Measurements from ENCODE around the gene COL4A2. TPM values are rescaled to one million over a fixed set of nuclear protein-coding genes. Genes with fewer than 3 reads are reported as not detected.
"Not testable (repeated sequence)": the region's sequence is repeated elsewhere in the genome, so short reads cannot be mapped to it uniquely, and the experiment has no call there.

Gene COL4A2
- total RNA-seq, 1 experiment from 2014 or later: 6.1 TPM

DNA sequence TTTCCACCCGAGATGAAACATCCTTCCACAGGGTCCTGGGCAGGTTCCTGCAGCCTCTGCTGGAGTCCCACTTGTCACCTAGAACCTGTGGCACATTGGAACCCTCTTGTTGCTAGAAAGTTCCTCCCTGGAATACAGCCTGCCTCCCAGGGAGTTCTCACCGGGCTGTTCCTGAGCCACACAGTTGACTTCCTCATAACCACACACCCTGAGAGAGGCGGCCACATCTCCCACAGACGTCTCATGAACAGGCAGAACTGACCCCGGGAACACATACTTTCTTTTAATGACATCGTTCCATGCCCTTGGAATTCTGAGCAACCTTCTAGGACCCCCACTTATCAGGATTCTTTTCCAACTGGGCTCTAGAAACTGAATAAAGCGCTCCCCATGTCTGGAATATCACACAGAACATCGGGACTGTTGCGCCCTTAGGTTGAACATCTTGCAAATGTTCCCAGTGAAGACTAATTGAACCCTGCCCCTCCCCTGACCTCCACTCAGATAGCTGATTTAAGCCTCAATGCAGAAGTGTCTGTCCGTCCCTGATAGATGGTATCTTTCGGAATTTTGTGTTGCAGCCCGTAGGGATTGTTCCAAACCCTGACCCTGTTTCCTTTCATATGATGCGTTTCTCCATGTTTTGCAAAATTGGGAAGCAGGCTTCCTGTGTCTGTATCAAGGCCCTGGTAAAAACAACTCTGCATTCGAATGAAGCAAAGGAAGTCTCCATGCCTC is 163.4 kb downstream of the COL4A2 start:
- no peak for DNase-seq (ENCODE audit: low spot score)
- in situ Hi-C loops (cut with HindIII; ENCODE audit: low sequenced_read_pairs): no loop called here

DNA sequence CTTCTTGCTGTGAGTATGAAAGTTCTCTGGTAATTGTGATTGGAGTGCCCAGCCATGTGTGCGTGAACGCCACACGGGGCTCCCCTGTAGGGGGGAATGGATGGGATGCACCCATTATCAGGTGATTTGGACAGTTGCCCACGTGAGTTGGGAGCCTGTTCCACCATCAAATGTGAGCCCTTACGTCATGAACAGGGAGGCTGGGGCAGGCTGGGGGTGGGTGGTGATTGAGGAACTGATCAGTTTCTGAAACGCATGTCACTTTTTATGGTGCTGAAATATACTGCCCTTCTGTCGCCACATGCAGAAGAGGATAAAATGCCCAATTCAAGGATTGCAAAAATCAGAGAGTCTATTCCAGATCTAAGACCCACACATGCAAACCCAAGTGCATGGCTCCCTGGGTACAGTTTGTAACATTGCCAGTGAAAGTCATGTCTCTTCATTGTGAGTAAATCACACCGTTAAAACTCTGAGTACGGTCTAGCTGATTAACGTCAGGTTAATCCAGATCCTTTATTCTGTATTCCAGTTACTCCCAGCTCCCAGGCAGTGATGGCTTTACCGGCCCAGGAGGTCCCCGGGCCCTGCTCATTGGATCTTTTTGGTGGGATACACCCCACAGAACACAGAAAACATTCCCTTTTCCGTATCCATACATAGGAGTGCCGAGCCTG is 164.2 kb downstream of the COL4A2 start:
- DNase-seq (ENCODE audit: low spot score): no peak
- in situ Hi-C loops (cut with HindIII; ENCODE audit: low sequenced_read_pairs): no loop called here

DNA sequence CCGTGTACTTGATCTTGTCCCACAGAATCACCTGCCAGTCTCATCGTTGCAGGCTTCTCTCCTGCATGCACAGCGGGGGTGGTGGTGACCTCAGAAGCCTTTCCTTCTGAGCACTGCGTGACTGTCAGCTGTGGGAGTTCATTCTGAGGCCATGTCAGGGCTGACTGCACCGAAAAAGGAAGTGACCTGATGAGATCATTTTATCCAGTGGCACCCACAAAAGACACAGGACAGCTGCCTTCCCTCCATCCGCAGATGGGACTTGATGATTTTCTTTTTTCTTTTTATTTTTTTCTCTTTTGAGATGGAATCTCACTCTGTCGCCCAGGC is 164.7 kb downstream of the COL4A2 start:
- DNase-seq (ENCODE audit: low spot score): no peak

DNA sequence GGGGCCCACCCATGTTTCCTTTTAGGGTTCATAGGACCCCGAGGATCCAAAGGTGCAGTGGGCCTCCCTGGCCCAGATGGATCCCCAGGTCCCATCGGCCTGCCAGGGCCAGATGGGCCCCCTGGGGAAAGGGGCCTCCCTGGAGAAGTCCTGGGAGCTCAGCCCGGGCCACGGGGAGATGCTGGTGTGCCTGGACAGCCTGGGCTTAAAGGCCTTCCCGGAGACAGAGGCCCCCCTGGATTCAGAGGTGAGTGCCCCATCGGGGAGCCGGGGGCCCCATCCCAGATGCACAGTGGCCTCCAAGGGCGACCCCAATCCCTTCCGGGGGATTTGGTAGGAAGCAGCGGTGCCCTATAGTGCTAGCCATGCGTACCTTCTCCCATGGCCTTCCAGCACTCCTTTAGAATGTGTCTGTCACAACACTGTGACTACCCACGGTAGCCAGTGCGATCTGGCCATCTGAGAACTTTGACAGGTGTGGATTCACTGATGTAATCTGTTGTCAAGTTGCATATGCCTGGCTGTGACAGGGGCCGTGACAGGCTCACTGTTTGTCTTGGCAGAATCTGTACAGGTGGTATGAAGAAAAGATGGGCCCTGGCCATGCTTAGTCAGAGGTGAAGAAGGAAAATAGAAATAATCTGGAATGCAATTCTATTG is 165.9 kb downstream of the COL4A2 start:
- in situ Hi-C loops (cut with HindIII; ENCODE audit: low sequenced_read_pairs): no loop called here
- DNase-seq (ENCODE audit: low spot score): no peak

More for the DNA sequence above, 164.7 kb downstream of the COL4A2 start:
- in situ Hi-C loops (cut with HindIII; ENCODE audit: low sequenced_read_pairs): no loop called here

DNA sequence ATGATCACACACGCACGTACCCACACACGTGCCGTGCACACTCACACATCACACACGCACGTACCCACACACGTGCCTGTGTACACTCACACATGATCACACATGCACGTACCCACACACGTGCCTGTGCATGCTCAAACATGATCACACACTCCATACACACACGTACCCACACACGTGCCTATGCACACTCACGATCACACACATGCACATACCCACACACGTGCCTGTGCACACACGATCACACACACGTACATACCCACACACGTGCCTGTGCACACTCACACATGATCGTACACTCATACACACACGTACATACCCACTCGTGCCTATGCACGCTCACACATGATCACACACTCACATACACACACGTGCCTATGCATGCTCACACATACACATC is 167.6 kb downstream of the COL4A2 start:
- no peak for DNase-seq (ENCODE audit: low spot score)
- in situ Hi-C loops (cut with HindIII; ENCODE audit: low sequenced_read_pairs): no loop called here

DNA sequence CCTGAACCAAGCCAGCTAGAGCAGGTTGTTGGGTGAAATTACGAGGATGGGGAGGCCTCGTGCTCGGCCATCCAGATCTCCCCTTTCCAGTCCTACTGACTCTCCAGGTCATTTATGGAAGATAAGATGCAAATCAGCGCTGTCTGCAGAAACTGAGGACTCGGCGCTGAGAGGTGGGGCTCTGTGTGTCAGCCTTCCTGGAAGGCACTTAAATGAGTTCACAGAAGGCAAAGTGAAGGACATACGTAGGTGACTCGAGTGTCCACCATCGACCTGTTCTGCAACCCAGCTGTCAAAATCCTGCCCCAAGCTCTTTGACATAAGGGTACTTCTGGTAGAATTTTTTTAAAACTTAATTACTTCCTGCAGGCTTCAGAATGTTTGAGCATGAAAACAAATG is 168.0 kb downstream of the COL4A2 start:
- no peak for DNase-seq (ENCODE audit: low spot score)
- in situ Hi-C loops (cut with HindIII; ENCODE audit: low sequenced_read_pairs): no loop called here

DNA sequence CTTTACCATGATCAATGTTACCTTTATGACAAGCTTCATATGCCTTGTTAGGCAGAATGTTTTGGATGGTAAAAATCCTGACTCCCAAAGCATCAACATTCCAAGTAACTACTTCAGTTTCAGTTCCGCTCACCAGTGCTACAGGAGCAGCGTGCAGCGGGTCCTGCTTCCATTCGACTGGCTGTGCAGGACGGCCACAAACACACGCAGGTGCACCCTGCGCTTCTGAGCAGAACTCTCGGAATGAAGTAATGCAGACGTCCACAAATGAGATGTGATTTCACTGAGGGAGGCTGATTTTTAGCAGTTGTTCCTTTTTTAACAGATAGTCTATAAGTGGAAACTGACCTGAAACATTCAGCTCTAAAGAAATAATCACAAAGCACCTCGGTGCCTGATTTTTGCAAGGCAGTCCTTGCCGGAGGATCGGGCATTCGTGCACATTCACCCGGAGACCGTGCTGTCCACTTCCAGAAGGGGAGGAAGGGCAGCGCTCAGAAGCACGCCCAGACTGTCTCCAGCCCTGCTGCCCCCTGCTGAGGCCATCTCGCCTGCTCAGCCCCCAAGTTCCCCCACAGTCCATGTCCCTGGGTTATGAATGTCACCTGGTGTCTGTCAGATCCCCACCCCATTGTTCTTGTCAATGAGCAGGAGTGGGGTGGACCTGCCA is 168.6 kb downstream of the COL4A2 start:
- no peak for DNase-seq (ENCODE audit: low spot score)
- in situ Hi-C loops (cut with HindIII; ENCODE audit: low sequenced_read_pairs): no loop called here

DNA sequence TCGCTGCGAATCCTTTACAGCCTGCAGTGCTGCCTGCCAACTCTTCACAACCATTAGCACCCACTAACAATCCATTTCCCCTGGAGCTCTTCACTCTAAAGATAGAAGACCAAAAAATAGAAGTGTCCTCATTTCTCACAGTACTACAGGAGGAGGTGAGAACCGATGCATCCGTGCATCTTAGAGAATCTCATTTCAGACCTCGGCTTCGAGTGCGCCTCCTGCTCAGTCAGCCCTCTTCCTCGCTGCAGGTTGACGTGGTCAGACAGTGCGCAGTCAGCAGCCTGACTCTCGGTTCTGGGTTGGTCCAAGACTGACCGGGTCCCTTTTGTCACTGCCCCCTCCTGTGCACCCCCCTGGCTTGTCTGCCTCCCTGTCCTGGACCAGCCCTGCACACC is 169.1 kb downstream of the COL4A2 start:
- DNase-seq (ENCODE audit: low spot score): no peak
- in situ Hi-C loops (cut with HindIII; ENCODE audit: low sequenced_read_pairs): no loop called here

DNA sequence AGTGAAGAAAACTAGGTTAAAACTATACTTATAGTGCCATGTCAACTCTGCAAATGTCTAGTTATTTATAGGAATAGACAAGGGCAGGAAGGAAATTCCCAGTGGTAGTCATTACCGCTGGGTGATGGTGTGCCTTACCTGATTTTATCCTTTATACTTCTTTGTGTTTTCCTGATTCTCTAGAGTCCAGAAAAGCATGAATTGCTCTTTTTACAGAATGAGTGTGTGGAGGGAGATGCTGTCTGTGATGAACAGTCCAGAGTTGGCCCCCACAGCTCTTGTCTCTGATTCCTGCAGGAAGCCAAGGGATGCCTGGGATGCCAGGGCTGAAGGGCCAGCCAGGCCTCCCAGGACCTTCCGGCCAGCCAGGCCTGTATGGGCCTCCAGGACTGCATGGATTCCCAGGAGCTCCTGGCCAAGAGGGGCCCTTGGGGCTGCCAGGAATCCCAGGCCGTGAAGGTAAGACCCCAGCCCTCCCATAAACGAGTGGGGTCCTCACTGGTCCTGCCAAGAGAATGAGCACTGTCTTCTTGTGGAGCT is 170.7 kb downstream of the COL4A2 start:
- no peak for DNase-seq (ENCODE audit: low spot score)
- in situ Hi-C loops (cut with HindIII; ENCODE audit: low sequenced_read_pairs): no loop called here

DNA sequence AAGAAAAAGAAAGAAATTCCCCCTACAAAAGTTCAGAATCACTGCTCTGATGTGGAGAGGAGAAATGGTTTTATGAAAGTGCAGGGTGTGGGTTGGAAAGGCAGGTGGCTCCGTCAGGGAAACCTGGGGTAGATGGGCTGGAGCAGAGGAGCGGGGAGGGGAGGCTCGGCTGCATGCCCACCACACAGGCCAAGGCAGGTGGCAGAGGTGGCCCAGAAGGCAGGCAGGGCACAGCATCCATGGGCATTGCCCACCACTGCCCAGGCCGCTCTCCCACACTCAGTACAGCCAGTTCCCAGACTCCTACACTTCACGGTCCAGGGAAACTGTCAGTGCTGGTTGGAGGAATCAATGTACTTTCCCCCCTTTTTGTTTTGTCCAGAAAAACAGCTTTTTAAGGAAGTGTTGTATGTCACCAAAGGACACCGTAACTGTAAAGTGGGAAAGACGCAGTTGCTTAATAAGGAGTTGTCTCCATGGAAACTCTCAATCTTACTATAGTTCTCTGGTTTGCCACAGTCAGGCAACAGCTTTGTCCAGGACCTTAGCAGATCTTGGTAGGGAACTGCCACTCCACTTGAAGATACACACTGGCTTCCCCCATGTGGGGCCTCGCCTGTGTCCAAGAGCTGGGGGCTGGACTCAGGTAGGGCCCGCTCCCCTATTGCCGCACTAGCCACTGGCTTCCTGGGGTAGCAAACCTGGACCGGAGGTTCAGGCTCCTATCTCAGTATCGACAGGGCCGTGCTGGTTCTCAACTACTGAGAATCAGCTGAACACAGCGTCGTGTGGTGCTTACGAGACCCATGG is 171.5 kb downstream of the COL4A2 start:
- in situ Hi-C loops (cut with HindIII; ENCODE audit: low sequenced_read_pairs): no loop called here
- no peak for DNase-seq (ENCODE audit: low spot score)

DNA sequence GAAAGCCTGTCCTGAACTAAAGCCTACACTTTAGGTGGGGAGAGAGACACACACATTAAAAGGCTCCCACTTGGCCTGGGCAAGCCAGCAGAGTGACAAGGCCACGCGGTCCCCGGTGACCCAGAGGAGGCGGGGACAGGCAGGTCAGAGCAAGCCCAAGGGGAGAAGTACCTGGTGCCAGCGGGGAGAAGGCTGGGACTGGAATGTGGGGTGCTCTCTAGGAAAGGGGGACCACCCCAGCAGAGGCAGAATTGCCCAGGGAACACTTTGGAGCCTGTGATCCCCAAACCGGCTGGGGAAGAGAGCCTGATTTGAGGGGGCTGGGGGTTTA is 172.1 kb downstream of the COL4A2 start:
- in situ Hi-C loops (cut with HindIII; ENCODE audit: low sequenced_read_pairs): no loop called here
- no peak for DNase-seq (ENCODE audit: low spot score)

DNA sequence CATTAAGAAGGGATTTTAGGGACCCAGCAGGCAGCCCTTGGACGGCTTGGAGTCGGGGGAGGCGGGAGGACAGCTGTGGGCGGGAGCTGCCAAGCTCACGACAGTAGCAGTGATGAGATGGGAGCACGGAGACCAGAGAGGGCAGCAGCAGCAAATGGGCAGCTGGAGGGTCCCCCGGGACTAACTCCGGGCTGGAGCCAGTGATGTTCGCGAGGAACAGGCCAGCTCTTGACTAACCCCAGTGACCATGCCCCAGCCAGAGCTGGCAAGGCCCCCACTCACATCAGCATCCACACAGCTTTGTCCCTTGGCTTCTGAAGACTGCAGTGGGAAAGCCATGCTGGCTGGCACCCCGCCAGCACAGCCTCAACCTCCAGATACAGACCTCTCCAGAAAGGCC is 172.6 kb downstream of the COL4A2 start:
- no peak for DNase-seq (ENCODE audit: low spot score)
- in situ Hi-C loops (cut with HindIII; ENCODE audit: low sequenced_read_pairs): no loop called here

DNA sequence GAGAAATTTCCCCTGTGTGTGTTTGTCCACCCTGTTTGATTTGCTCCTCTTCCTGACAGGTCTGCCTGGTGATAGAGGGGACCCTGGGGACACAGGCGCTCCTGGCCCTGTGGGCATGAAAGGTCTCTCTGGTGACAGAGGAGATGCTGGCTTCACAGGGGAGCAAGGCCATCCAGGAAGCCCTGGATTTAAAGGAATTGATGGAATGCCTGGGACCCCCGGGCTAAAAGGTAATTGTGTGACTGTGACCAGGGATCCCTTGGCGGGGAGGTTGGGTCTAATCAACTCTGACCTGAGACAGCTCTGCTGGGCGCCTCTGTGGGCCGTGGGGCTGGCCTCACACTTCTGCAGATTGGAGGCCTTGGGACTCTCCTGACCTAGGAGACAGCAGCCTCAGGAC is 173.1 kb downstream of the COL4A2 start:
- DNase-seq (ENCODE audit: low spot score): no peak
- in situ Hi-C loops (cut with HindIII; ENCODE audit: low sequenced_read_pairs): no loop called here

DNA sequence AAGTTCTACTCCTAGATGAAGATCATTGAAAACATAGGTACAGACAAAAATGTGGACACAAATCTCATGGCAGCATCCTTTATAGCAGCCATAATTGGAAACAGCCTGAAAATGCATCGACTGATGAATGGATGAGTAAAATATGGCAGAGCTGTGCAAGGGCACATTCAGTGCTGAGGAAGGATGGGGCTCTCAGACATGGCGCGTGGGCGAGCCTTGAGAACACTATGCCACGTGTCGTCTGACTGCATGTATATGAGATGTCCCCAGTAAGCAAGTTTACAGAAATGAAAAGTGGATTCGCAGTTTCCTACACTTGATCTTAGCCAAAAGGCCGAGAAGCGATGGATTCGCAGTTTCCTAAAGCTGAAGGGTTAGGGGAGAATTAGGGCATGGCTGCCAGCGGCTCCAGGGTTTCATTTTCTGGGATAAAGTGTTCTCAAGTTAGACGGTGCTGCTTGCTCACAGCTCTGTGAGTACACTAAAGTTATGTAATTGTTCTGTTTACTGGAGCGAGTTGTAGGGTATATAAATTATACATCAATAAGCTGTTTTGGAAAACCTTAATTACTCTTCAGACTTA is 176.4 kb downstream of the COL4A2 start:
- in situ Hi-C loops (cut with HindIII; ENCODE audit: low sequenced_read_pairs): no loop called here
- no peak for DNase-seq (ENCODE audit: low spot score)

DNA sequence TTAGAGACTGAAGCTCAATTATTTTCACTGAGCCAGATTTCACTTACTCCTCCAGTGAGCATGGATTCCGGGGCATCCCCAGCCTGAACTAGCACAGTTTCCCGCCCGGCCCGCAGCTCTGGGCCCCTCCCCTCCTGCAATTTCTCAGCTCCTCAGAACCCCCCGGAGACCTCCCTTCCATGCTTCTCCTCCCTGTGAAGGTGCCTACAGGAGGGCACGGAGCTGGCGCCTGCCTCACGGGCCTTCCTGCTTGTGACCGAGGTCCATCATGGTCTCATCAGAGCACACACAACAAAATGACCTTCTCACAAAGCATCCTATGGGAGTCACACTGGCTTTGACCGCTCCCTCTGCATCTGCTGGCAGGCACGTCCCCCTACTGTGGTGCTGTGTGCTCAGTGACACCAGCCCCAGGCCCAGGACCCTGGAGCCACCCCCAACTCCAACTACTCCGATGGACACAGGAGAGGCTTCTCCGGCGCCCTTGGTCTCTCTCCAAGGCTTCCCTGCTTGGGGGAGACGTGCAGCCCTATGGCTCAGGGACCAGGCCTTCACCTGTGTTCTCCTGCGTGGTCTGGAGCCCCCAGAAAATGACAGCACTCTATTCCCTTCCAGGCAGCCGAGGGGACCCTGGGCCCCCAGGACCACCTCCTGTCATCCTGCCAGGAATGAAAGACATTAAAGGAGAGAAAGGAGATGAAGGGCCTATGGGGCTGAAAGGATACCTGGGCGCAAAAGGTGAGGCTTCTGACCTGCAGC is 177.4 kb downstream of the COL4A2 start:
- in situ Hi-C loops (cut with HindIII; ENCODE audit: low sequenced_read_pairs): no loop called here
- no peak for DNase-seq (ENCODE audit: low spot score)

DNA sequence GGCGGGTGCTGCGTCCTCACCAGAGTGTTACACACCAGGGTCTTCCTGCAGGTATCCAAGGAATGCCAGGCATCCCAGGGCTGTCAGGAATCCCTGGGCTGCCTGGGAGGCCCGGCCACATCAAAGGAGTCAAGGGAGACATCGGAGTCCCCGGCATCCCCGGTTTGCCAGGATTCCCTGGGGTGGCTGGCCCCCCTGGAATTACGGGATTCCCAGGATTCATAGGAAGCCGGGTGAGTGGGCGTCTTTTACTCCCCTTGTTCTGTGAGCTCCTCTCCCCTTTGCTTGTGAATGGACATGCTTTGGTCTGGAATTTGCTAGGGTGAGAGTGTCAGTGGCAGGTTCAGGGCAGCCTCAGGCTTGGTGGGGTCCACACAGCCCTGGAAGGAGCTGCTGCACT is 178.5 kb downstream of the COL4A2 start:
- in situ Hi-C loops (cut with HindIII; ENCODE audit: low sequenced_read_pairs): no loop called here
- no peak for DNase-seq (ENCODE audit: low spot score)

DNA sequence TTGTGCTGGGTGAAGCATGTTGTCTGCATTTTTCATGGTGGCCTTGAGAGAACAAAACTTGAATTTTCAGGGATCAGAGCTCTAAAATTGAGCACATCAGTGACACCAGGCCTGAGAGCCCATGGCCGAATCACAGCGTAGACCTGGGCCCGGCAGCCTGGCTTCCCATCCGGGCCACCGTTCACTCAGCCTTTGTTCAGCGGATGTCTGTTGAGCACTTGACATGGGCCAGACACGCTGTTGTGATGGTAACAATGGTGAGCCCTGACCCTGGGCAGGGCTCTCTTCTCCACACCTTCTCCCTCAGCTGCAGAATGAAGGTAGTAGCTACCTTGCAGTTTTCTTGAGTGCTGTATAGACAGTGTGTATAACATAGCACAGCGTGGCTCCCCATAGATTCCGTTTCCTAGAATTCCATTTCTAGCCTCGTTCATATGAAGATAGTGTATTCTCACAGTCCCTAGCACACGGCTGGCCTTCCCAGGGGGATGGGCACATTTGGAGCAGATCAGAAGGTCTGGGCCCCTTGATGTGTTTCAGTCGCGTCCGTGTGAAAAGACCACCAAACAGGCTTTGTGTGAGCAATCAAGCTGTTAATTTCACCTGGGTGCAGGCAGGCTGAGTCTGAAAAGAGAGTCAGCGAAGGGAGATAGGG is 179.1 kb downstream of the COL4A2 start:
- DNase-seq (ENCODE audit: low spot score): no peak
- in situ Hi-C loops (cut with HindIII; ENCODE audit: low sequenced_read_pairs): no loop called here

DNA sequence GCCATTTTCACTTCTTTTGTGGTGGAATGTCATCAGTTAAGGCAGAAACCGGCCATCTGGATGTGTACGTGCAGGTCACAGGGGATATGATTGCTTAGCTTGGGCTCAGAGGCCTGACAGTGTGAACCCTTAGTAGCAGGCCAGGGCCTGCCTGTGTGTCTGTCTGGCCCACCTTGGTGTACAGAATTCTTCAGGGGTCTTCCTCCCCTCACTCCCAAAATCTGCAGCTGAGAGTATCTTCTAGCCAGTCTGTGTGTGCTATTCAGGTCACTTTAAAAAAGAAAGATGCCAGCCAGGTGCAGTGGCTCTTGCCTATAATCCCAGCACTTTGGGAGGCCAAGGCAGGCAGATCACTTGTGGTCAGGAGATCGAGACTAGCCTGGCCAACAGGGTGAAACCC is 179.8 kb downstream of the COL4A2 start:
- DNase-seq (ENCODE audit: low spot score); in situ Hi-C loops (cut with HindIII; ENCODE audit: low sequenced_read_pairs): not testable (repeated sequence)
